Gastroesophageal sphincter (tissue), 4 donors: ENCODE results near the gene XXYLT1. TPM values are rescaled to one million over a fixed set of nuclear protein-coding genes. Genes with fewer than 3 reads are reported as not detected.

Experiments
- ATAC-seq: fragments of 150-250 bp; one replicate; pipeline ENCODE4 v1.9.1; 2016; ENCODE audit warnings: mild to moderate bottlenecking, moderate library complexity
- H3K27ac ChIP-seq, 4 donors: fragments of 200-600 bp; sonication (generic) in 3 of 4; 1 replicate in 3 of 4; 2 replicates in 1 of 4; pipeline ENCODE4 v1.5.1; 2016 to 2019
- H3K27me3 ChIP-seq: fragments of 200-600 bp; sonication (generic); one replicate; pipeline ENCODE4 v1.5.1; 2019
- H3K36me3 ChIP-seq, 2 donors: fragments of 200-600 bp; sonication (generic); one replicate each; pipeline ENCODE4 v1.5.1; 2019; ENCODE audit warnings: control low read depth in 1 of 2
- H3K4me1 ChIP-seq, 3 donors: fragments of 200-600 bp; sonication (generic); 1 replicate in 2 of 3; 2 replicates in 1 of 3; pipeline ENCODE4 v1.5.1; 2016 to 2019; ENCODE audit warnings: control low read depth in 2 of 3
- H3K4me3 ChIP-seq, 2 donors: fragments of 200-600 bp; sonication (generic); one replicate each; pipeline ENCODE4 v1.5.1; 2019; ENCODE audit warnings: mild to moderate bottlenecking in 1 of 2, moderate library complexity in 1 of 2
- H3K9me3 ChIP-seq, 3 donors: fragments of 200-600 bp; sonication (generic); one replicate each; pipeline ENCODE4 v1.5.1; 2017 to 2019; ENCODE audit warnings: control low read depth in 2 of 3
- CTCF ChIP-seq, 4 experiments: fragments of 200-600 bp in 2 of 4; fragments of 450-650 bp in 2 of 4; sonication (generic) in 1 of 4; IDR thresholded peaks; one replicate each; pipeline ENCODE4 v1.5.1; 2017 to 2019; ENCODE audit warnings: antibody characterized with exemption in 4 of 4, mild to moderate bottlenecking in 2 of 4, moderate library complexity in 2 of 4
- EP300 ChIP-seq: sonication (generic); formaldehyde crosslinking; IDR thresholded peaks from one replicate; pipeline ENCODE4 v1.6.1; 2017; ENCODE audit warnings: antibody characterized with exemption, mild to moderate bottlenecking
- POLR2A ChIP-seq, 2 donors: fragments of 450-650 bp; IDR thresholded peaks; one replicate each; pipeline ENCODE4 v1.6.1; 2017; ENCODE audit warnings: antibody characterized with exemption in 2 of 2, mild to moderate bottlenecking in 2 of 2, moderate library complexity in 1 of 2
- POLR2AphosphoS5 ChIP-seq: sonication (generic); formaldehyde crosslinking; IDR thresholded peaks from one replicate; pipeline ENCODE4 v1.6.1; 2017; ENCODE audit warnings: antibody characterized with exemption
- WGBS, 2 donors: methylation state at CpG; one replicate each; pipeline ENCODE4 v1.1.5; 2018; ENCODE audit warnings: low coverage in 1 of 2; 5-methylcytosine and 5-hydroxymethylcytosine counted together
- total RNA-seq, 4 donors: library from RNA; depleted of rRNA; stranded (reverse); fragments of >200 nt; gene quantifications; one replicate each; pipeline ENCODE4 v1.1.0, GENCODE V29; 2016

The XXYLT1 gene
- total RNA-seq, 4 donors from 2014 or later = 10.1 to 14.0 (median 12.5) TPM

GRCh38 chr3:195129644-195130492, 141.1 kb downstream of the XXYLT1 start:
- ATAC-seq = no peak
- TF ChIP-seq POLR2AphosphoS5 = no peak
- no peak for TF ChIP-seq CTCF (IDR thresholded peaks at IDR 0.05)
- TF ChIP-seq POLR2A (IDR thresholded peaks at IDR 0.05) = no peak
- TF ChIP-seq EP300 = no peak
- H3K4me1 ChIP-seq = peaks cover 0 to 24% (median 4%) of the 10 kb centered on the region in 3 donors
- H3K4me3 ChIP-seq = no peak overlapping the region
- H3K9me3 ChIP-seq = no peaks in the 10 kb centered on the region
- H3K27me3 ChIP-seq = no peaks in the 10 kb centered on the region
- H3K36me3 ChIP-seq = no peaks in the 10 kb centered on the region
- WGBS, 2 donors = 82 to 89% methylated on average over 6 to 11 of the region's 11 CpGs
- no peak overlapping the region for H3K27ac ChIP-seq

DNA sequence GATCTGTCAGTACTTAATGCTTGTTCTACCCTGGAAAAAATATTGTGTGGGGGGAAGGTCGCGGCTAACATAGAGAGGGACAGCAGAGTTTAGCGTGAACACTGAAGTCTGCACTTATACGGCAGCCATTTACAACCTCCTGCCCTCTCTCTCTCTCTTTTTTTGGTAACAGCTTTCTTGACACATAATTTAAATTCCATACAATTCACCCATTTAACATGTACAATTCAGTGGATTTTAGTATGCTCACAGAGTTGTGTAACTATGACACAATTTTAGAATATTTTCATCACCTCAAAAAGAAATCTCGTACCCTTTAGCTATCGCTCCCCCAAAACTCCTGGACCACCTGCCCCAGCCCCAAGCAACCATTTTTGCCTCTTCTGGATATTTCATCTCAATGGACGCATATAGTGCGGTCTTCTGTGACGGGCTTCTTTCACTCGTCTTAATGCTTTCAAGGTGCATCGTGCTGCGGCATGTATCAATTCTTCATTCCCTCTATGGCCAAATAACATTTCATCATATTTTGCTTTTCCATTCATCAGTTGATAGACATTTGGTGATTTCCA, 141.8 kb downstream of the XXYLT1 start:
- Histone ChIP-seq H3K4me3 (no peak overlapping the region), H3K9me3 (no peaks in the 10 kb centered on the region), H3K27me3 (no peaks in the 10 kb centered on the region), H3K4me1 (peaks cover 0 to 21% (median 4%) of the 10 kb centered on the region in 3 donors), H3K27ac (no peak overlapping the region), H3K36me3 (no peaks in the 10 kb centered on the region)
- TF ChIP-seq POLR2AphosphoS5 = no peak
- no peak for TF ChIP-seq EP300
- TF ChIP-seq POLR2A (IDR thresholded peaks at IDR 0.05) = no peak
- no peak for TF ChIP-seq CTCF (IDR thresholded peaks at IDR 0.05)
- 83 to 98% methylated on average over 12 of the region's 12 CpGs for WGBS, 2 donors
- ATAC-seq = no peak

GRCh38 chr3:195128255-195129071, 142.5 kb downstream of the XXYLT1 start:
- 84 to 95% methylated on average over 6 of the region's 7 CpGs for WGBS, 2 donors
- TF ChIP-seq CTCF (IDR thresholded peaks at IDR 0.05) = no peak
- no peak for TF ChIP-seq POLR2AphosphoS5
- TF ChIP-seq EP300 = no peak
- TF ChIP-seq POLR2A (IDR thresholded peaks at IDR 0.05) = no peak
- Histone ChIP-seq H3K9me3 (no peaks in the 10 kb centered on the region), H3K27ac (no peak overlapping the region), H3K4me1 (peaks cover 0 to 14% (median 4%) of the 10 kb centered on the region in 3 donors), H3K27me3 (no peaks in the 10 kb centered on the region), H3K36me3 (no peaks in the 10 kb centered on the region), H3K4me3 (no peak overlapping the region)
- ATAC-seq = no peak

- H3K27me3 ChIP-seq = no peaks in the 10 kb centered on the region
- no peaks in the 10 kb centered on the region for H3K36me3 ChIP-seq
- H3K27ac ChIP-seq = no peak overlapping the region
- no peaks in the 10 kb centered on the region for H3K4me1 ChIP-seq
- 82 to 93% methylated on average over 8 to 11 of the region's 14 CpGs for WGBS, 2 donors
- no peak for ATAC-seq
- TF ChIP-seq POLR2AphosphoS5 (no peak), CTCF (IDR thresholded peaks at IDR 0.05) (no peak), POLR2A (IDR thresholded peaks at IDR 0.05) (no peak), EP300 (no peak)
- no peaks in the 10 kb centered on the region for H3K9me3 ChIP-seq
- no peak overlapping the region for H3K4me3 ChIP-seq
Measured at GRCh38 chr3:195126056-195126605, 144.8 kb downstream of the XXYLT1 start.
